ENCODE data around the gene COX18. TPM values are rescaled to one million over a fixed set of nuclear protein-coding genes. Genes with fewer than 3 reads are reported as not detected.

The COX18 gene, protein sequence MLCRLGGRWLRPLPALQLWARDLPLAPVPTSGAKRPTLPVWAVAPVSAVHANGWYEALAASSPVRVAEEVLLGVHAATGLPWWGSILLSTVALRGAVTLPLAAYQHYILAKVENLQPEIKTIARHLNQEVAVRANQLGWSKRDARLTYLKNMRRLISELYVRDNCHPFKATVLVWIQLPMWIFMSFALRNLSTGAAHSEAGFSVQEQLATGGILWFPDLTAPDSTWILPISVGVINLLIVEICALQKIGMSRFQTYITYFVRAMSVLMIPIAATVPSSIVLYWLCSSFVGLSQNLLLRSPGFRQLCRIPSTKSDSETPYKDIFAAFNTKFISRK
- 12.1 and 25.3 TPM in 2 replicates for total RNA-seq (2014; rRNA removed; shearing (Covaris generic))

DNA sequence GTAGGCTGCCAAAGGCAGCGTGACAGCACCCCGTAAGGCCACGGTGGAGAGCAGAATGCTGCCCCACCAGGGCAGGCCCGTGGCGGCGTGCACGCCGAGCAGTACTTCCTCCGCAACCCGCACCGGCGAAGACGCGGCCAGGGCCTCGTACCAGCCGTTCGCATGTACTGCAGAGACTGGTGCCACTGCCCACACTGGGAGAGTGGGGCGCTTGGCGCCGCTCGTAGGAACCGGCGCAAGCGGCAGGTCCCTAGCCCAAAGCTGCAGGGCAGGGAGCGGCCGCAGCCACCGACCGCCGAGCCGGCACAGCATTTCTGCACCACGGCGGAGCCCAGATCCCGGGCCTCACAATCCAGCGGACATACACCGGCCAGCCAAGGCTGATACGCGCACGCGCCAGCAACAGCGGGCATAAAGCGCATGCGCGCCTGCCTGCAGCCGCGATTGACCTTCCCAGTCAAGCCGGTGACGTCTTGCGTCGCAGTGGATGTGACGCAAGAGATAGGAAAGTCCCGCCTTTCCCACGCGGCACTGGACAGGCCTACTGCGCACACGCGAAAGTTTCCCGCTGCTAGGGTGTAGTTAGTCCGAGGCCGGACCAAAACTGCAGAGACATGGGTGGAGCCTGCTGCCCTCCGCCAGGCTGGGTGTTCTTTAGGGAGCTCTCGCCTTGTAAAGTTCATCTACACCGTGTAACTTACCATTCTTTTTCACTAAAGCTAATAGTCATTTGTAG, at the start of gene COX18:
TSS of gene COX18 (minus strand) at position 379 of the 736 bp plus-strand sequence. CDS start at position 312, 67 bp downstream.
- DNase-seq (ENCODE audit: low read depth in 1 of 2, low spot score in 2 of 2) = peak; percentile 97
- Histone ChIP-seq H3K27ac (peak within 1 kb of the TSS; percentile 54), H3K36me3 (peaks cover 13% of the 10 kb centered on the region), H3K4me3 (peak within 1 kb of the TSS; percentile 76), H3K9me3 (replicated peaks) (no peaks in the 10 kb centered on the region), H3K27me3 (replicated peaks) (no peaks in the 10 kb centered on the region), H3K4me1 (replicated peaks) (peaks cover 15% of the 10 kb centered on the region)

DNA sequence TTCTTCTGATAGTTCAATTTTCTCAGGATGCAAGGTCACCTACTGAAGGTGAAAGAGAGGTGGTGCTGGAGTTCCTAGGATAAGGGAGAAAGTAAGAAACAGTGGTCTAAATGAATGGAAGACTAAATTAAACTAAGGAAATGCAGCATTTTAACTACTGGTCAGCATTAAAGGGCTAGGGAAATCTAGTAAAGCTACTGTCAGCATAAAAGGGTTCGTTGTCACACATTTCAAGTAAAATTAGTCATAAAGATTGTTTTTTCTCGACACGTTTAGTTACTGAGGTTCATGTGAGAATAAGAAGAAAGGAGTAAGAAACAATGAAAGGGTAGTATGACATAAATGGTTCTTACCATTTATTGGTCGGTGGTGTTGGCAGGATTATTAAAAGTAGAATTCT, 40.0 kb upstream of the COX18 start:
- no peak overlapping the region for H3K4me3 ChIP-seq
- no peaks in the 10 kb centered on the region for H3K27me3 ChIP-seq (replicated peaks)
- DNase-seq (ENCODE audit: low read depth in 1 of 2, low spot score in 2 of 2) = no peak
- H3K27ac ChIP-seq = no peak overlapping the region
- H3K36me3 ChIP-seq = peaks cover 60% of the 10 kb centered on the region
- H3K4me1 ChIP-seq (replicated peaks) = no peaks in the 10 kb centered on the region
- H3K9me3 ChIP-seq (replicated peaks) = no peaks in the 10 kb centered on the region

DNA sequence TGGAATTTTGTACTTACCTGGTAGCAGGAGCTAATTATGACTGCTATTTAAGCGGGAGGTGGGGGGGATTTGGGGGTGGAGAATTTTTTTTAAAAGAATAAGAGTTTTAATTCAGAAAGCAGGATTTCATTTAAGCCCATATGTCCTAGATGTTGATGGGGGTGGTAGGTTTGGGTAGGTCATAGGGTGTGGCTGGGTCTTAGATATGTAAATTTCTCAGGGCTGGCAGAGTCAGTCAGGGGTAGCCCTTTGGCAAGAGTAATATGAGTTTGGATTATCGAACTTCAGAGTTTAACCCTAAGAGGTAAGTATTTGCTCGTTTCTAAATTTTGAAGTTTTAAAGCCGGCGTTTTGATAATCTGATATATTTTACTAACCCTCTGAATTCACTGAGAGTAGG, 35.2 kb upstream of the COX18 start:
- Histone ChIP-seq H3K4me1 (replicated peaks) (no peaks in the 10 kb centered on the region), H3K36me3 (peaks cover 63% of the 10 kb centered on the region), H3K4me3 (no peak overlapping the region), H3K9me3 (replicated peaks) (no peaks in the 10 kb centered on the region), H3K27ac (no peak overlapping the region), H3K27me3 (replicated peaks) (no peaks in the 10 kb centered on the region)
- DNase-seq (ENCODE audit: low read depth in 1 of 2, low spot score in 2 of 2) = no peak

DNA sequence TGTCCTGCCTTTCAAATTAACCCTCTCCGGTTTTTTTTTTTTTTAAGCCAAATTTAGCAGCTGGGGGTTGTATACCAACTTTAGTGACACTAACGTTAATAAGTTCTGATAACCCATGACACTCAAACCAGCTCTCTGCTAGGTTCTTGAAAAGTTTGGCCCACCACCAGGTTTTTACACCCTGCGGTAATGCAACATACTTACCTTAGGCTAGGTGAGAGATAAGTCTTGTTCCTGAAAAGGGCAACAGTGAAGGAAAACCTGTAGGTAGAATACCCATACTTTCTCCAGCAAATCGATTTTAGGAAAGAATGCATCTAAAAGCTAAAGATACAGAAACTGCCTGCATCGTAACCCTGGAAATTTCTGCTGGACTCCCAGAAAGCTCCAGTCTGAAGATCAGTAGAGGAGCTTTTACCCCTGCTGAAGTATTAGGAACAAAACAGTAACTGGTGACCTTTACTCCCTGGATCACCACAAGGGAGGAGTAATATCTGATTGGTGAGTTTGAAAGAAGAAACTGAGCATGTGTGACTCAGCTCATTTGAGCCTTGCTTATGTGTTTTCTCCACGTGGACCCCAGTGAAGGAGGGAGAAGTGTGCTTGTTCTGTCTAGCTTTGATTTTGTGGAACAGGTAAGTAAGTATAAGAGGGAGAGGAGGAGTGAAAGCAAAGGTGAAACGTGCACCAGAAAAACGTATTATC, 34.4 kb upstream of the COX18 start:
- H3K9me3 ChIP-seq (replicated peaks) = no peaks in the 10 kb centered on the region
- H3K27me3 ChIP-seq (replicated peaks) = no peaks in the 10 kb centered on the region
- H3K27ac ChIP-seq = no peak overlapping the region
- DNase-seq (ENCODE audit: low read depth in 1 of 2, low spot score in 2 of 2) = no peak
- peaks cover 57% of the 10 kb centered on the region for H3K36me3 ChIP-seq
- no peak overlapping the region for H3K4me3 ChIP-seq
- no peaks in the 10 kb centered on the region for H3K4me1 ChIP-seq (replicated peaks)

DNA sequence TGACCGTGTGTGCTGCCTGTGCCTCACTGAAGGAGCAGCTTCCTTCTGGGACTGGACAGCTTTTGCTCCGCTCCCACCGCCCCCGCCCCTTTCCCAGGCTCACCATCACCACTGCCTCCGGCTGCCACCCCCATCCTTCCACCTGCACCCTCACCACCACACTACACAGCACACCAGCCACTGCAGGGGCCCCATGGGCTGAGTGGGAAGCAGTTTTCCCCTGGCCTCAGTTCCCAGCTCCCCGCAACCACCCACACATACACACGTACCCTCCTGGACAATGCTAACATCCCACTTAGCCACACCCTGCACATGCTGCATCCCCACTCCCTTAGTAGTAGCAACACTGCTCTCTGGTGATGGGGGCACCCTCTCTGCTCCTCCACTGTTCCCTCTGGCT, 29.6 kb upstream of the COX18 start:
- Histone ChIP-seq H3K27ac (no peak overlapping the region), H3K36me3 (peaks cover 61% of the 10 kb centered on the region), H3K9me3 (replicated peaks) (no peaks in the 10 kb centered on the region), H3K4me3 (no peak overlapping the region), H3K27me3 (replicated peaks) (no peaks in the 10 kb centered on the region), H3K4me1 (replicated peaks) (no peaks in the 10 kb centered on the region)
- no peak for DNase-seq (ENCODE audit: low read depth in 1 of 2, low spot score in 2 of 2)

DNA sequence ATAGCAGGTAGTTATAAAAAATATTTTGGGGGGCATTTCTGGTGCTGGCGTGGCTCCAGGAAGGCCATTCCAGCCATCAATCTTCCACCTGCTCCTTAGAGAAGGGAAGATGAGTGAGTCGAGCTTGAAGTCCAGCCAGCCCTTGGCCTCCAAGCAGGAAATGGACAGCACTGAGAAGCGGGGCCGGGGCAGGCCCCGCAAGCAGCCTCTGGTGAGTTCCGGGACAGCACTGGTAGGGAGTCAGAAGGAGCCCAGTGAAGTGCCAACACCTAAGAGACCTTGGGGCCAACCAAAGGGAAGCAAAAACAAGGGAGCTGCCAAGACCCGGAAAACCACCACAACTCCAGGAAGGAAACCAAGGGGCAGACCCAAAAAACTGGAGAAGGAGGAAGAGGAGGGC, 29.2 kb upstream of the COX18 start:
- H3K27me3 ChIP-seq (replicated peaks) = no peaks in the 10 kb centered on the region
- DNase-seq (ENCODE audit: low read depth in 1 of 2, low spot score in 2 of 2) = no peak
- no peaks in the 10 kb centered on the region for H3K9me3 ChIP-seq (replicated peaks)
- no peak overlapping the region for H3K27ac ChIP-seq
- H3K36me3 ChIP-seq = peaks cover 61% of the 10 kb centered on the region
- H3K4me3 ChIP-seq = no peak overlapping the region
- no peaks in the 10 kb centered on the region for H3K4me1 ChIP-seq (replicated peaks)

DNA sequence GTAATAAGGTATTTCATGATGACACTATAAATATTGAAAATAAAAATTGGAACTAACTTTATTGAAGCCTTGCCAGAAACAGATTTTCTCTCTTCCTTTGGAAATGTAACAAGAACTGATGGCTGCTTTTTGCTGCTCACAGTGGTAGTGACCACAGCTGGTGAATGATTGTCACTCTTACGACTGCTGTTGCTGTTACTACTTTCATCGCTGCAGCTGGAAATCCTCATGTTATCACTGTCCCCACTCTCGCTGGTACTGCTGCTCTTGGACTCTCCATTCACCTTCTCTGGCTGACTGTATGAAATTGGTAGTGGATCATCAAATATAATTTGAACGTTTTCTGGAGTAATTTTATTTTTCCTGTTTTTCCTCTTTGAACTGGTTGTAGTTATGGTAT, 28.5 kb upstream of the COX18 start:
- Histone ChIP-seq H3K27ac (no peak overlapping the region), H3K36me3 (peaks cover 61% of the 10 kb centered on the region), H3K9me3 (replicated peaks) (no peaks in the 10 kb centered on the region), H3K27me3 (replicated peaks) (no peaks in the 10 kb centered on the region), H3K4me3 (no peak overlapping the region), H3K4me1 (replicated peaks) (no peaks in the 10 kb centered on the region)
- no peak for DNase-seq (ENCODE audit: low read depth in 1 of 2, low spot score in 2 of 2)

DNA sequence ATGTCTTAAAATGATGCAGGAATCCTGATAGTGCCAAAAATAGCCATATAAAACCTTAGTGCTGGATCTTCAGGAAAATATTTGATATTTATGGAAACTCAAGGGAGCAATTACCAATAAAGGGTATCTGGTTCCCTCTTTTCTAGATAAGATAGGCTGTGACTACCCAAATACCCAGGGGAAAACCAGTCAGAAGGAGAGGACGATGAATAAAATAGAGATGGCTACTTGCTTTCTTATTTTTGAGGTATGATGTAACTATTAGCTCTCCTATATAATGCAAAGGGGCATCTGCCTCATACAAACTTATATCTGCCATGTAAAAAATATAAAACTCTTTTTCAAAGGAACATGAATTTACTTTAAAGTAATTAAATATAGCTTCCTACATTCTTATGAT, 23.4 kb upstream of the COX18 start:
- H3K27me3 ChIP-seq (replicated peaks) = no peaks in the 10 kb centered on the region
- H3K4me1 ChIP-seq (replicated peaks) = no peaks in the 10 kb centered on the region
- H3K36me3 ChIP-seq = peaks cover 67% of the 10 kb centered on the region
- H3K9me3 ChIP-seq (replicated peaks) = no peaks in the 10 kb centered on the region
- H3K27ac ChIP-seq = no peak overlapping the region
- DNase-seq (ENCODE audit: low read depth in 1 of 2, low spot score in 2 of 2) = no peak
- no peak overlapping the region for H3K4me3 ChIP-seq

DNA sequence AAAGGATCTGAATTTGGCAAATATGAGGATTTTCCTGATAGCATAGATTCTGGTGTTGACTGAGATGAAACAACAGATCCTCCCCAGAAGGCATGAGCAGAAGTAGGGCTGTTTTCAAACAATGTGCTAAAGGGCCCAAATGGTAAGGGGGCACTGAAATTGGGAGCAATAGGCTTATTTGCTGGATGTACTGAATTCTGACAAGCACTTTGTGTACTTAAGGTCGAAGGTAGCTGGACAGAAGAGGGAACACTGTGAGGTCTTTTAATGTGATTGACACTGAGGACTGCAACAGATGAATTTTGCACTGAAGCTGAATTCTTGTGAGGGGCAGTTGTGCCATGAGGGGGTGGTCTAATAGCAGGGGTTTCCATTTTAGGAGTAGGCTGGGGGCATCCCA, 21.2 kb upstream of the COX18 start:
- Histone ChIP-seq H3K27me3 (replicated peaks) (no peaks in the 10 kb centered on the region), H3K9me3 (replicated peaks) (no peaks in the 10 kb centered on the region), H3K27ac (no peak overlapping the region), H3K4me3 (no peak overlapping the region), H3K4me1 (replicated peaks) (no peaks in the 10 kb centered on the region), H3K36me3 (peaks cover 54% of the 10 kb centered on the region)
- no peak for DNase-seq (ENCODE audit: low read depth in 1 of 2, low spot score in 2 of 2)

DNA sequence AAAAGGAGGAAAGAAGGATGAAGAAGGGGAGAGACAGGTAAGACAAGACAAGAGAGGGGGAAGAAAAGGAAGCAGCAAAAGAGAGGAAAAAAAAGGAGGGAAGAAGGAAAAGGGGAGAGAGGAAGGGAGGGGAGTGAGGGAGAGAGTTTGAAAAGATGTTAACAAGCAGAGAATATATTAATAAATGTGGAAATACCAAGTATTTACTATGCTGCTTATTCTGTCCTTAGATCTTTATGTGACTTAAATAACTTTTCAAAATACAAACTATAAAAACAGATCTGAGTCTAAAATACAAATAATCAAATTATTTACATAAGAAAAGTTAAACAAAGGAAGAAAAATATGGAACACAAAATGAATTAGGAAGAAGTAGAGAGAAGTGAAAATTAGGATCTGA, 18.4 kb upstream of the COX18 start:
- Histone ChIP-seq H3K36me3 (peaks cover 62% of the 10 kb centered on the region), H3K27me3 (replicated peaks) (no peaks in the 10 kb centered on the region), H3K9me3 (replicated peaks) (no peaks in the 10 kb centered on the region), H3K27ac (no peak overlapping the region), H3K4me1 (replicated peaks) (no peaks in the 10 kb centered on the region), H3K4me3 (no peak overlapping the region)
- no peak for DNase-seq (ENCODE audit: low read depth in 1 of 2, low spot score in 2 of 2)

DNA sequence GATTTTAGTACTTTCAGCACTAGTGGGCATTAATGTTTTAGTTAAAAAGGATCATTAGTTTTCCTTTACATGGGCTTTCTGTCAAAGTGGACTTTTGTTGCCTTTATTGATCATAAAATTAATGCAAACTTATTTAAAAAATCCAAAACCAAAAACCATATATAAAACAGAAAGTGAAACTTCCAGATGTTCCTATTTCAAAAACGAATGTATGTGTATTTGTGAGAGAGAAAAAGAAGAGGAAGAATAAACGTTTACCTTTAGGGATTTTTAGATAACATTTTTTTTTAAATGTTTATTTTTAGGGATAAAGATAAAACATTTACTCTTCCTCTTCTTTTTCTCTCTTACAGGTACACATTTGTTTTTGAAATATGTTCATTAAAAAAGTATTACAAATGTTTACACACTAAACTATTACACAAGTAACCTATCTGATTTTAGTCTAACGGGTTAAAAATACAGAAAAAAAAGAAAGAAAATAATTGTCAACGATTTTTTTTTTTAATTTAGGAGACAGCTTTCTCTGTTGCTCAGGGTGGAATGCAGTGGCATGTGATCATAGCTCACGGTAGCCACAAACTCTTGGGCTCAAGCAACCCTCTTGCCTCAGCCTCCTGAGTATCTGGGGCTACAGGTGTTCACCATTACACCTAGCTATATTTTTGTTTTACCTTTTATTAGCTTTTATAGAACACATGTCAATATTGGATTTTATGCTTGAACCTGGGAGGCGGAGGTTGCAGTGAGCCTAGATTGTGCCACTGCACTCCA, 16.8 kb upstream of the COX18 start:
- no peaks in the 10 kb centered on the region for H3K9me3 ChIP-seq (replicated peaks)
- H3K27ac ChIP-seq = no peak overlapping the region
- H3K4me3 ChIP-seq = no peak overlapping the region
- H3K36me3 ChIP-seq = peaks cover 54% of the 10 kb centered on the region
- H3K4me1 ChIP-seq (replicated peaks) = no peaks in the 10 kb centered on the region
- H3K27me3 ChIP-seq (replicated peaks) = no peaks in the 10 kb centered on the region
- DNase-seq (ENCODE audit: low read depth in 1 of 2, low spot score in 2 of 2) = no peak

DNA sequence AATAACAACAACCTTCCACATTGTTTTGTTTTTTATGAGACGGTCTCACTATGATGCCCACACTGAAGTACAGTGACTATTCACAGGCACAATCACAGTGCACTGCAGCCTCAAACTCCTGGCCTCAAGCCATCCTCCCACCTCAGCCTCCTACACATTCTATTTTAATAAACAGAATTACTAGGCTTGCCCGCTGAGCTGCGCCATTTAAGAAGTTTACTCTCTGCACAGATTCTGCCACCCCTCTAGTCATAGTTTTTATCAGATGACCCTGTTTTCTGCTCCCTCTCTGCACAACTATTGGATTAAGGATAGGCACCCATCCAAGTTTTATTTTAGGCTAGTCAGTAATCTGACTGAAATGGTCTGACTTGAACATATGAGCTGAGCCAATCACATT, 11.3 kb upstream of the COX18 start:
- Histone ChIP-seq H3K36me3 (peaks cover 68% of the 10 kb centered on the region), H3K27ac (no peak overlapping the region), H3K4me1 (replicated peaks) (no peaks in the 10 kb centered on the region), H3K4me3 (no peak overlapping the region), H3K9me3 (replicated peaks) (no peaks in the 10 kb centered on the region), H3K27me3 (replicated peaks) (no peaks in the 10 kb centered on the region)
- DNase-seq (ENCODE audit: low read depth in 1 of 2, low spot score in 2 of 2) = no peak

DNA sequence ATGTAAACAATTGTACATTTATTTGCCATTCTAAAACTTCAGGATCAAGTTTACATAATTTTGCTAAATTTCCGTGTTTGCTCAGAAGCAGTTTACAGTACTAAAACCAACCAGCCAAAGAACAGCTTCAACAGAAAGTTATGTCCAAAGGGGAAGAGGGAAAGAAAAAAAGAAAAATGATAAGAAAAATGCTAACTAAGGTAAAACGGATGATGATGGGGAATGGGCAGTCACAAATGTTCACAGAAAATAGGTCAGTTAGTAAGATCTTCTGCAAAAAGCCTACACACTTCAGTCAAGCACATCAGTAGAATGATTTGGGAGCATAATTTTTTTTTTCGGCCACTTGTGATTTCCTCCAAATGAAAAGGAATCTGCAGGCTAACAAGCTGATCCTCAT, 6.3 kb upstream of the COX18 start:
- H3K36me3 ChIP-seq = peaks cover 41% of the 10 kb centered on the region
- DNase-seq (ENCODE audit: low read depth in 1 of 2, low spot score in 2 of 2) = no peak
- H3K4me3 ChIP-seq = no peak overlapping the region
- no peaks in the 10 kb centered on the region for H3K4me1 ChIP-seq (replicated peaks)
- H3K27me3 ChIP-seq (replicated peaks) = no peaks in the 10 kb centered on the region
- no peak overlapping the region for H3K27ac ChIP-seq
- H3K9me3 ChIP-seq (replicated peaks) = no peaks in the 10 kb centered on the region

Measured in SJSA1 (cell line).